ENCODE data around the gene SH3YL1. TPM values are rescaled to one million over a fixed set of nuclear protein-coding genes. Genes with fewer than 3 reads are reported as not detected.

Gene SH3YL1
- total and polyA plus RNA-seq, 2 experiments from 2014 or later = 35.6 to 45.8 TPM

DNA sequence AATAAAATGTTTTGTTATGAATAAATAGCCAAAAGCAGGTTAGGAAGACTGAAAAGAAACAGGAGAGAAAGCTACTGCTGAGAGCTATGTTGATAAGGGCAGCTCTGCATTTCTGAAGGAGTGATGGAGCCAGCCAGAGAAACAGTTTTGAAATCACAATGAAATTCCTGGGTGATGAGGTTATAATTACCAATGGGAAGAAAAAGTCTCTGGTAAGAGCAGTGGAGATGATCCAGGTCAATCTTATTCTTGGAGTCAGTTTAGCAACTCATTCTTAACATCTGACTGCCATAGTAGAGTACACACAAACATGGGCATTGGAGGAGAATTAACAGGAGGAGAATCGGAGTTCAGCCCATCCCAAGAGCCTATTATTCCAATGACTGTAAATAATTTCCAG, 21.7 kb upstream of the SH3YL1 start (continued):
- TF ChIP-seq, protein P1, sequence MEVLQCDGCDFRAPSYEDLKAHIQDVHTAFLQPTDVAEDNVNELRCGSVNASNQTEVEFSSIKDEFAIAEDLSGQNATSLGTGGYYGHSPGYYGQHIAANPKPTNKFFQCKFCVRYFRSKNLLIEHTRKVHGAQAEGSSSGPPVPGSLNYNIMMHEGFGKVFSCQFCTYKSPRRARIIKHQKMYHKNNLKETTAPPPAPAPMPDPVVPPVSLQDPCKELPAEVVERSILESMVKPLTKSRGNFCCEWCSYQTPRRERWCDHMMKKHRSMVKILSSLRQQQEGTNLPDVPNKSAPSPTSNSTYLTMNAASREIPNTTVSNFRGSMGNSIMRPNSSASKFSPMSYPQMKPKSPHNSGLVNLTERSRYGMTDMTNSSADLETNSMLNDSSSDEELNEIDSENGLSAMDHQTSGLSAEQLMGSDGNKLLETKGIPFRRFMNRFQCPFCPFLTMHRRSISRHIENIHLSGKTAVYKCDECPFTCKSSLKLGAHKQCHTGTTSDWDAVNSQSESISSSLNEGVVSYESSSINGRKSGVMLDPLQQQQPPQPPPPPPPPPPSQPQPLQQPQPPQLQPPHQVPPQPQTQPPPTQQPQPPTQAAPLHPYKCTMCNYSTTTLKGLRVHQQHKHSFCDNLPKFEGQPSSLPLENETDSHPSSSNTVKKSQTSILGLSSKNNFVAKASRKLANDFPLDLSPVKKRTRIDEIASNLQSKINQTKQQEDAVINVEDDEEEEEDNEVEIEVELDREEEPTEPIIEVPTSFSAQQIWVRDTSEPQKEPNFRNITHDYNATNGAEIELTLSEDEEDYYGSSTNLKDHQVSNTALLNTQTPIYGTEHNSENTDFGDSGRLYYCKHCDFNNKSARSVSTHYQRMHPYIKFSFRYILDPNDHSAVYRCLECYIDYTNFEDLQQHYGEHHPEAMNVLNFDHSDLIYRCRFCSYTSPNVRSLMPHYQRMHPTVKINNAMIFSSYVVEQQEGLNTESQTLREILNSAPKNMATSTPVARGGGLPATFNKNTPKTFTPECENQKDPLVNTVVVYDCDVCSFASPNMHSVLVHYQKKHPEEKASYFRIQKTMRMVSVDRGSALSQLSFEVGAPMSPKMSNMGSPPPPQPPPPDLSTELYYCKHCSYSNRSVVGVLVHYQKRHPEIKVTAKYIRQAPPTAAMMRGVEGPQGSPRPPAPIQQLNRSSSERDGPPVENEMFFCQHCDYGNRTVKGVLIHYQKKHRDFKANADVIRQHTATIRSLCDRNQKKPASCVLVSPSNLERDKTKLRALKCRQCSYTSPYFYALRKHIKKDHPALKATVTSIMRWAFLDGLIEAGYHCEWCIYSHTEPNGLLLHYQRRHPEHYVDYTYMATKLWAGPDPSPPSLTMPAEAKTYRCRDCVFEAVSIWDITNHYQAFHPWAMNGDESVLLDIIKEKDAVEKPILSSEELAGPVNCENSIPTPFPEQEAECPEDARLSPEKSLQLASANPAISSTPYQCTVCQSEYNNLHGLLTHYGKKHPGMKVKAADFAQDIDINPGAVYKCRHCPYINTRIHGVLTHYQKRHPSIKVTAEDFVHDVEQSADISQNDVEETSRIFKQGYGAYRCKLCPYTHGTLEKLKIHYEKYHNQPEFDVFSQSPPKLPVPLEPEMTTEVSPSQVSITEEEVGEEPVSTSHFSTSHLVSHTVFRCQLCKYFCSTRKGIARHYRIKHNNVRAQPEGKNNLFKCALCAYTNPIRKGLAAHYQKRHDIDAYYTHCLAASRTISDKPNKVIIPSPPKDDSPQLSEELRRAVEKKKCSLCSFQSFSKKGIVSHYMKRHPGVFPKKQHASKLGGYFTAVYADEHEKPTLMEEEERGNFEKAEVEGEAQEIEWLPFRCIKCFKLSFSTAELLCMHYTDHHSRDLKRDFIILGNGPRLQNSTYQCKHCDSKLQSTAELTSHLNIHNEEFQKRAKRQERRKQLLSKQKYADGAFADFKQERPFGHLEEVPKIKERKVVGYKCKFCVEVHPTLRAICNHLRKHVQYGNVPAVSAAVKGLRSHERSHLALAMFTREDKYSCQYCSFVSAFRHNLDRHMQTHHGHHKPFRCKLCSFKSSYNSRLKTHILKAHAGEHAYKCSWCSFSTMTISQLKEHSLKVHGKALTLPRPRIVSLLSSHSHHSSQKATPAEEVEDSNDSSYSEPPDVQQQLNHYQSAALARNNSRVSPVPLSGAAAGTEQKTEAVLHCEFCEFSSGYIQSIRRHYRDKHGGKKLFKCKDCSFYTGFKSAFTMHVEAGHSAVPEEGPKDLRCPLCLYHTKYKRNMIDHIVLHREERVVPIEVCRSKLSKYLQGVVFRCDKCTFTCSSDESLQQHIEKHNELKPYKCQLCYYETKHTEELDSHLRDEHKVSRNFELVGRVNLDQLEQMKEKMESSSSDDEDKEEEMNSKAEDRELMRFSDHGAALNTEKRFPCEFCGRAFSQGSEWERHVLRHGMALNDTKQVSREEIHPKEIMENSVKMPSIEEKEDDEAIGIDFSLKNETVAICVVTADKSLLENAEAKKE (CRISPR knock-in tag; IDR thresholded peaks at IDR 0.05) = no peak
- no peak for TF ChIP-seq CREB1 (CRISPR knock-in tag; IDR thresholded peaks at IDR 0.05; ENCODE audit: low read depth)
- no peak for TF ChIP-seq ZNF114 (CRISPR knock-in tag; IDR thresholded peaks at IDR 0.05)
- no peak for TF ChIP-seq JUNB (IDR thresholded peaks at IDR 0.05; ENCODE audit: unreplicated experiment)

DNA sequence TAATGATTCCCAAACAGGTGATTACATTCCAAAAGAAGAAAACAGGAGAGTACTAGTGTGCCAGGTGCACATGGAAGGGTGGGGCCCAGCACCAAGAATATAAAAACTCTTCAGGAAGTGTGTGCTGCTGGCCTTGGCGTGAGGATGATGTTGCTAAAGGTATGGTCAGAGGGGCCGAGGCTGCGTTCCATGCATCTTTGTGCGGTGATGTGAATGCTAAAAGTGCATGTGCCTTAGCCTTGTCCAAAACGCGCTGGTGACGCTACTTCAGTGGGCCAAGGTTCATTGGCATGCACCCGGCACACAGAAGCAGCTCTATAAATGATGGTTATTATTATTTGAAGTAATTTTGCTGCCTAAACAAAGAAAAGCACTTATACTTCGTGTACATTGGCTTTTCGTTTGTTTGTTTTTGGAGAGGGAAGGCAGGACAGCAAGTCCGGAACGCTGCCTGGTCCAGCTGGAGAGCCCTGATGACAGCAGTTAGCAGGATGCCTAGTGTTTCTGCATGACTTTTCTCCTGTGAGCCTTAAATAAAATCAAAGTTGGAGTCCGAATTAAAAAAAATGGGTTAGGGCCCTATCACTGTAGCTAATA, 21.2 kb upstream of the SH3YL1 start:
- H4K20me1 ChIP-seq (replicated peaks; ENCODE audit: insufficient read depth) = no peaks in the 10 kb centered on the region; the same call in 1 of the 2 replicates
- peaks cover 33% of the 10 kb centered on the region for H3K27me3 Mint-ChIP-seq (ENCODE audit: insufficient read depth, low read depth, poor library complexity)
- peak overlapping the region; percentile 84 for H3K4me2 ChIP-seq
- no peaks in the 10 kb centered on the region for H3K9me2 ChIP-seq (ENCODE audit: insufficient read depth)
- peaks cover 42% of the 10 kb centered on the region for H3K4me1 Mint-ChIP-seq
- peaks cover 15% of the 10 kb centered on the region for H3F3A ChIP-seq (replicated peaks; ENCODE audit: low read depth)
- peaks cover 37% of the 10 kb centered on the region for H3K27me3 ChIP-seq (ENCODE audit: insufficient read depth)
- no peak overlapping the region for H3K27ac Mint-ChIP-seq
- H3K9me3 Mint-ChIP-seq = no peaks in the 10 kb centered on the region; the same call in 2 of the 3 replicates
- peaks cover 6% of the 10 kb centered on the region; the same call in 1 of the 2 replicates for H3K79me2 ChIP-seq (replicated peaks; ENCODE audit: insufficient read depth)
- ATAC-seq (no peak), DNase-seq (ENCODE audit: low spot score) (no peak)
- H3K4me3 ChIP-seq = peak overlapping the region; percentile 33; the same call in 1 of the 2 replicates
- 0 out of 2 replicates have a peak, but pooled peaks cover 12% of the 10 kb centered on the region for H3K36me3 ChIP-seq (ENCODE audit: insufficient read depth)
- H2AFZ ChIP-seq = no peak overlapping the region
- peaks cover 19% of the 10 kb centered on the region; the same call in 2 of the 3 replicates for H3K36me3 Mint-ChIP-seq (ENCODE audit: low read depth)
- H3K4me1 ChIP-seq (ENCODE audit: insufficient read depth) = peaks cover 43% of the 10 kb centered on the region
- H3K27ac ChIP-seq (ENCODE audit: low read depth) = 0 out of 2 replicates have a peak overlapping the region, but pooled peaks have one; percentile 4
- peak overlapping the region; percentile 18; the same call in 1 of the 3 replicates for H3K4me3 Mint-ChIP-seq
- no peak for TF ChIP-seq EZH2 (IDR thresholded peaks at IDR 0.05; ENCODE audit: low read depth, unreplicated experiment)
- TF ChIP-seq ZNF114 (CRISPR knock-in tag; IDR thresholded peaks at IDR 0.05) = no peak
- no peak for TF ChIP-seq NANOG (IDR thresholded peaks at IDR 0.05; ENCODE audit: borderline replicate concordance)
- TF ChIP-seq JUNB (IDR thresholded peaks at IDR 0.05; ENCODE audit: unreplicated experiment) = no peak
- TF ChIP-seq, protein P1 (CRISPR knock-in tag; IDR thresholded peaks at IDR 0.05) = no peak
